Stromal cell of bone marrow (primary cell): ENCODE data around the gene ITIH3.

Experiments used
- DNase-seq: peaks from one replicate; pipeline ENCODE4 v3.0.0-alpha.2; 2012; ENCODE audit warnings: low read depth

The ITIH3 gene

GRCh38 chr3:52844290-52844975, 49.8 kb downstream of the ITIH3 start:
- no peak for DNase-seq

GRCh38 chr3:52845157-52845556, 50.6 kb downstream of the ITIH3 start:
- peak; percentile 69 for DNase-seq

GRCh38 chr3:52845691-52846431, 51.3 kb downstream of the ITIH3 start:
- no peak for DNase-seq

- no peak for DNase-seq
Measured at GRCh38 chr3:52846432-52846965, 51.9 kb downstream of the ITIH3 start.

GRCh38 chr3:52847241-52847640, 52.6 kb downstream of the ITIH3 start:
- no peak for DNase-seq

- DNase-seq = no peak
Measured at GRCh38 chr3:52847726-52848125, 53.1 kb downstream of the ITIH3 start.

GRCh38 chr3:52848617-52849016, 54.0 kb downstream of the ITIH3 start:
- peak; percentile 57 for DNase-seq

GRCh38 chr3:52849656-52850055, 55.1 kb downstream of the ITIH3 start:
- no peak for DNase-seq

- DNase-seq = no peak
Measured at GRCh38 chr3:52851348-52851747, 56.8 kb downstream of the ITIH3 start.

- no peak for DNase-seq
Measured at GRCh38 chr3:52852419-52852818, 57.8 kb downstream of the ITIH3 start.

- DNase-seq = no peak
Measured at GRCh38 chr3:52854013-52854412, 59.4 kb downstream of the ITIH3 start.

GRCh38 chr3:52856666-52857065, 62.1 kb downstream of the ITIH3 start:
- DNase-seq = no peak

- no peak for DNase-seq
Measured at GRCh38 chr3:52857133-52857532, 62.5 kb downstream of the ITIH3 start.

GRCh38 chr3:52857864-52858263, 63.3 kb downstream of the ITIH3 start:
- DNase-seq = no peak
